NCI-H2196 treated with DMSO at 0.1 percent for 48 hours (cell line): ENCODE data around the gene SPPL2A.
A peak's percentile ranks its signal among the peaks of the same experiment; 100 is the strongest.

Experiments used
- DNase-seq: peaks from one replicate; lab custom pipeline; 2025; ENCODE audit not compliant: unreplicated experiment; lab: John Stamatoyannopoulos, UW

The SPPL2A gene

GRCh38 chr15:50686469-50687301 lies 78.8 kb downstream of the SPPL2A start, which contains the start of gene TRPM7:
TRPM7 (minus strand) TSS chr15:50686797; CDS start chr15:50686533, 264 bp downstream.
- DNase-seq, result peak; percentile 28

GRCh38 chr15:50685976-50686468 lies 79.5 kb downstream of the SPPL2A start:
- no peak for DNase-seq

DNA sequence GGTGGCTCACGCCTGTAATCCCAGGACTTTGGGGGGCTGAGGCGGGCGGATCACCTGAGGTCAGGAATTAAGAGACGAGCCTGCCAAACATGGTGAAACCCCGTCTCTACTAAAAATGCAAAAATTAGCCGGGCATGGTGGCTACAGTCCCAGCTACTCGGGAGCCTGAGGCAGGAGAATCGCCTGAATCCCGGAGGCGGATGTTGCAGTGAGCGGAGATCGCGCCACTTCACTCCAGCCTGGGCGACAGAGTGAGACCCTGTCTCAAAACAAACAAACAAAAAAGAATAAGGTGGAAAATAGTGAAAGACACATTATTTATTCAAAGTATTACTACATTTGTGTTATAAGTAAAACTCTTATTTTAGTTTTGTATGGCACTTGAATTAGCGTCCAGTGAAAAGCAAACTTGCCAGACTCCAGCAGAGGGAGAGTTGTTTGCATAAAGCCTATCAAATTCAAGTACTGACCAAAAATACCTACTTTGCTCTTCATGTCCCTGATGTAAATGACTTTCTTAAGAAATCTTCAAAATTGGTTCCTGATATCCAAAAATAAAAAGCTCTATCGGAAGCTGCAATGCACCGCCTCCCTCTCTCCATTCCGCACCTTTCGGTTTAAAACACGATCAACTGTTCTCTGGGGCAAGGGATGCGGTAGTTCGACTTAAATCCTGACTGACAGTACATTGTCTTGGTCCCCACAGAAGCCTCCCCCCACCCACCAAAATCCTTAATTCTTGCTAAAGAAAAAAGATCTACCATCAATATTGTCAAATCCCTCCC lies 80.1 kb downstream of the SPPL2A start:
- no peak for DNase-seq

DNA sequence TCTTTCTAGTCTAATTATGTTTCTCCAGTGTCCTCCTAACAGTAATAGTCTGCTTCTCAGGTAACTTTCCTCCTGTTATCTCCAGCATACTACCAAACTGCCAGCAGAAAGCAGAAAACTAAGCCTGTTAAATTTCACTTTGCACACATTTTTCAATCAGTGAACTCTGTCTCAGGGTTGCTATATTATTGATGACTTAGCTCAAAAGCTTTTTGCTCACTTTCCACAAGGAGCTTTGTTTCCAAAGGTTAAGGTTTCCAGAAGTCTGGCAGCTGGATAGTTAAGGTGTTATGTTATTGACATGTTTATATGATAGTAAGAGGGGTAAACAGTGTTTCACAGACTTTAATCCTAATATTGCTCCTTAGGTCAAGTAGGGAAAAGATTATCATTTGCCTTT lies 84.0 kb downstream of the SPPL2A start:
- DNase-seq, result no peak

- DNase-seq, result no peak
Measured at GRCh38 chr15:50676799-50677483, 88.6 kb downstream of the SPPL2A start.

- no peak for DNase-seq
Measured at GRCh38 chr15:50675535-50676144, 89.9 kb downstream of the SPPL2A start.

GRCh38 chr15:50670115-50670514 lies 95.4 kb downstream of the SPPL2A start:
- DNase-seq, result no peak

GRCh38 chr15:50669611-50670010 lies 95.9 kb downstream of the SPPL2A start:
- no peak for DNase-seq

- no peak for DNase-seq
Measured at GRCh38 chr15:50665938-50666337, 99.6 kb downstream of the SPPL2A start.

GRCh38 chr15:50655555-50655954 lies 110.0 kb downstream of the SPPL2A start:
- DNase-seq, result no peak

DNA sequence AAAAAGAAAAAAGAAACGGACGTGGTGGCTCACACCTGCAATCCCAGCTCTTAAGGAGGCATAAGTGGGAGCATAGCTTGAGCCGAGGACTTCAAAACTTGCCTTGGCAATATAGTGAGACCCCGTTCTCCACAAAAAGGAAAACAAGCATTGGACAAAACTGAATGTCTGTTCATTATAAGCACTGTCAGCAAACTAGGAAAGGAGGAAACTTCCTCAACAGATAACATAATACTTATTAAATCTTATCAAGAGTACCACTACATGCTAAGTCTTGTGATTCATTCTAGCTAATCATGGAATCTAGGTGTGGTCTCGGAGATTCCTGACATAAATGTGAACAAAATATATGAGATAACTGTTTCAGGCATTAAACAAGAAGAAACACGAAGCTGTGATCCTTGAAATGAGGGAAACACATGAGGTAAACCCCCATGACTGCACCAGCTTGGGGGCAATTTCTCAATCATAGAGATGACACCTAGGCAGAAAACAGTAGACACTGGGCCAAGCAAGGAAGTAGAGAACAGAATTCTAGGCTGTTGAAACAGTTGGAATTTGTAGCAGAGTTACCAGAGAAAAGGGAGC lies 112.3 kb downstream of the SPPL2A start:
- DNase-seq, result no peak

DNA sequence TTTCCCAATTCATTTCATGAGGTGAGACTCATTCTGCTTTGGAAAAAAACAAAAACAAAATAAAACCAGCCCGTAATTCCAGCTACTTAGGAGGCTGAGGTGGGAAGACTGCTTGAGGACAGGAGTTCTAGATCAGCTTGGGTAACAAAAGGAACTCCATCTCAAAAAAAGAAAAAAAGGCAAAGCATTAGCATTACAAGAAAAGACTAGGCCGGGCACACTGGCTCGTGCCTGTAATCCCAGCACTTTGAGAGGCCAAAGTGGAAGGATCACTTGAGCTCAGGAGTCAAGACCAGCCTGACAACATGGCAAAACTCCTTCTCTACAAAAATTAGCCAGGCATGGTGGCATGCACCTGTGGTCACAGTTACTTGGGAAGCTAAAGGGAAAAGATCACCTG lies 112.8 kb downstream of the SPPL2A start:
- DNase-seq, result no peak
